GM19193 (cell line): ENCODE measurements around the gene DCANP1.

Experiments
- POLR2A ChIP-seq: IDR thresholded peaks from 4 replicates; pipeline ENCODE4 v1.6.1; 2011; ENCODE audit not compliant: insufficient read depth, insufficient read length; ENCODE audit errors: extremely low read depth

Gene DCANP1

DNA sequence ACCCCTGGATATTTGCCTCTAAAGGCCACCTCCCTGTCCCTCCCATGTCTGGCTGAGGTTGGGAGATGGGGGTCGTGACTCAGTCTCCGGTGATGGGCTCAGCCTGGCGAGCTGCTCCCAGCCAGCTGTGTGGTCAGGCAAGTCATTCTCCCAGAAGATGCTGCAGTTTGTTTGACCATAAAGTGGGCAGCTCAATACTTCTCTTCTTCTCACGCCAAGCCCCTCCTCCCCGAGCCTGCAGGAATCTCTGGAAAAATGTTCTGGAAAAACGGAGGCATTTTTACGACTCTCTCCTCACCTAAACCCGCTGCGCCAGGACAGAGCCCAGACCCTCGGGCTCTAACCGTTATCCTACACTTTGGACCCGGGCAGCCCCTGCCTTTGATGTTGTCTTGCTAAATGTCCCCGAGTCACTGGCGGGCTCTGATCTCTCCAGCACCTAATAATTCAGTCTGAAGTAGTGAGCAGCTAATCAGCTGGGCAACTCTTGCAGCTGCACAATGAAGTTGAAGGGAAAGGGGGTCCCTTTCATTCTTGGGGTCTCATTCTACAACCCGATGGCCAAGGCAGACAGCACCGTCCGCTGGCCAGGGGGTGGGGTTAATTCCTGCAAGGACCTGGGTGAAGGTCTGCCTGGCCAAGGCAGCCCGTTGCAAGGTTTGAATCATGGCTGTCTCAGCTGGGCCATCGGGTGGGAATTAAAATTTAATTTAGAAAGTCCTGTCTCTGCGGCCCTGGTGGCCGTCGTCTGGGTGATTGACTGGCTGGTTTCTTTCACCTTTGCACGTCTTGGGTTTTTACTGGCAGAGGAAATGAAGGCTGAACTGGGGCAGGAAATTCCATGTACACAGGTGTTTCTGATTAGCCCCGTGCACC lies 12.3 kb downstream of the DCANP1 start:
- no peak for TF ChIP-seq POLR2A

DNA sequence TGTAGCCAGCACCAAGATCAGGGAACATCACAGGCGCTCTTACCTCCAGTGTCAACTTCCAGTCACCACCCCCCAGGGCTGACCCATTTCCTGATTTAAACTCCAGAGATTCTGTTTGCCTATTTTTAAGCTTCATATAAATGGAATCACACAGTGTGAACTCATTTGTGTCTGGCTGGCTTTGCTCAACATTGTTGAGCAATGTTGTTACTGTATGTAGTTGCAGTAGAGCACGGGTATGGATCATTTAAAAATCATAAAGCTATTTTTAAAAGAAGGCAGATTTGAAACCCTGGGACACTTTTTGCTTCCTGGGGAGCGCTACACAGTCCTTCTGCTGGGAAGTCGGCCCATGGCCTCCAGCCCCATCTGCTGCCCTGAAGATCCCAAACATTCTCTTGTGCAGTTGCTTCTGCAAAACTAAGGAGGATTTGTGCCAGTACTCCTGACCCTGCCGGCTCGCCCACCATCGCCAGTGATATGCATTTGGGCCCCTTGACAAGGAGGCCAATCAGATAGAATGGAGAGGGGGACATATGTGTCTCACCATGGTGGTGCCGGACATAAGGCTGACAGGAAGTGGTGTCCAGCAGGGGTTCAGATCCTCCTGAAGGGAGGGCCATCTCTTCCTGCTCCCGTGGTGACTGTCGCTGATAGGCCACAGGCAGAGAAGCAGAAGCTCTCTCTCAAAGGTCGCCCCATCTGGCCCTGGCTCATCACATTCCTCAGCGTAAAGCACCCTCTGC lies 13.3 kb downstream of the DCANP1 start:
- TF ChIP-seq POLR2A = no peak

DNA sequence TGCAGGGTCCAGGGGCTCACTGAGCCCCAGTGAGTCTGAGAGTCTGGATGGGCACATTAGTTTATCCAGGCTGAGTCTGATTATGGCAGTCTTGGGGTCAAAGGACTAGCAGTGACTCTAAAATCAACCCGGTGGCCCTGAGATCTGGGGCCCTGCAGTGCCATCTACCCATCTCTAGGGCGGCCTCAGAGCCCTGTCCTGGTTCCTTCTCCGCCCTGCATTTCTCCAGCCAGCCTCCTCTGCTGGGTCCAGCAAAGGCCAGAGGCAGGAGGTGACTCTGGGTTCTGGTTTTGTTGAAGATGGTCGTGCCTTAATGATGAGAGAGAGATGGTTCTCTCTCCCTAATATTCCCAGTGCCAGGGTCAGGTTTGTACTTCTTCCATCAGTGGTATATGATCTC lies 15.0 kb downstream of the DCANP1 start:
- no peak for TF ChIP-seq POLR2A

DNA sequence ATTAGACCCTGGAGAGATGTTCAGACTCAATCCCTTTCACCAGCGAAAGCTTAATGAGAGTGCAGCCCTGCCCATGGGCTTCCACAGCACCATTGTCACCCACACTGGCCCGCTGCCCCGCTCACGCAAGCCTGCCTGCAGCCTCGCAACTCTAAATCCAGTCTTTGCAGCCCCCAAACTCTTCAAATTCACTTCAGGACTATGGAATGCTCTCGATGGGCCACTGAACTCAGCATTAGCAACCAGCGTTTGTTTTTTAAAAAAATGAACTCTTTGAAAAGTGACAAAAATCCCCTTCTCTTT lies 17.1 kb downstream of the DCANP1 start:
- no peak for TF ChIP-seq POLR2A

DNA sequence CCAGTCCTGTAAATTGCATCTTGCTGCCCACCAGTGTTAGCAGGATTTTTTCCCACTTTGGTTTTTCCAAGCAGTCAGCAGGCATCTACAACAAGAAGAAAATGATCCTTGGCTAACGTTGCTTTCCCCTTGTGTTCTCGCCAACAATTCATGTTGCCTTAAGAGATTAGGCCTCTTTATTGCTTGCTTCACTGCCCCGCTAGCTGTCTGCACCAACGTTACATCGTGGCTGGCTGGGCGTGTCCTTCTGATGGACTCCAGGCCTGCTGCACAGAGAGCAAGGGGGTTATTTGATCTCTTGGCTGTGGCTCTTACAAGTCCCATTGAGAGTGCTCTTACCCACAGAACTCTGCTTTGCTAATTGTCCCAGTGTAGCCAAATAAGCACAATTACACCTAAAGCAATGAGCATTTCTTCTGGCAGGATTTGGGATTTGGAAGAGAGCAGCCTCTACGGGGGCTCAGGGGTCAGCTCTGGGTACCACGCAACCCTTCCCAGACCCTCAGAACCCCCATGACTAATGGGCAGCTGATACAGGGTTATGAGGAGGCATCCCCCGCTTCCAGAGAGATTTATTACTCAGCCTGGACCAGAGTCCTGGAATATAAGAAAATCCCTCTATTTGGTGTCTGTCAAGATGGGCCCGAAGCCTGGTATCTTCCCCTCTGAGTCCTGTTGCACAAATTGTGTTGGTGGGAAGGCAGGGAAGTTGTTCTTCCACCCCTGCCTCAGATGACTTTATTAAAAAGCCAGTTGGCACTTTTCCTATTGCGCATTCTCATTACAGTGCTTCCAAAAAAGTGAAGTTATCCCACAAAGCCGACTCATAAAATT lies 17.6 kb downstream of the DCANP1 start:
- TF ChIP-seq POLR2A = no peak

DNA sequence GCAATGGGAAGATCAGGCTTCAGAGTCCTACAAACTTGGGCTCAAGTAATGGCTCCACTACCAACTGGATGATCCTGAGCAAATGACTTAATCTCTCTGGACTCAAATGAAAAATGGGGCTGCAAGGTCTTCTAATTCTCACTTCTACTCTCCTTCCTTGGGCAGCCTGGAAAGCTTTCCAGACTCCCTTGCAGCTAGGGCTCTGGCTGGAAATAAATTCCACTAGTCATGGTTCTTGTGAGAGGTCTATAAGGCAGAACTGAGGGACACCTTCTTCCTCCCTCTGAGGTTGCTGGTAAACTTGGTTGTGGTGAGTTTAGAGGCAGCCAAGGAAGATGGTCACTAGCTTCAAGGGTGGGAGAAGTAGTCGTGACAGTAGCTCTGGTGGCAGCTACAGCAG lies 18.6 kb downstream of the DCANP1 start:
- no peak for TF ChIP-seq POLR2A

DNA sequence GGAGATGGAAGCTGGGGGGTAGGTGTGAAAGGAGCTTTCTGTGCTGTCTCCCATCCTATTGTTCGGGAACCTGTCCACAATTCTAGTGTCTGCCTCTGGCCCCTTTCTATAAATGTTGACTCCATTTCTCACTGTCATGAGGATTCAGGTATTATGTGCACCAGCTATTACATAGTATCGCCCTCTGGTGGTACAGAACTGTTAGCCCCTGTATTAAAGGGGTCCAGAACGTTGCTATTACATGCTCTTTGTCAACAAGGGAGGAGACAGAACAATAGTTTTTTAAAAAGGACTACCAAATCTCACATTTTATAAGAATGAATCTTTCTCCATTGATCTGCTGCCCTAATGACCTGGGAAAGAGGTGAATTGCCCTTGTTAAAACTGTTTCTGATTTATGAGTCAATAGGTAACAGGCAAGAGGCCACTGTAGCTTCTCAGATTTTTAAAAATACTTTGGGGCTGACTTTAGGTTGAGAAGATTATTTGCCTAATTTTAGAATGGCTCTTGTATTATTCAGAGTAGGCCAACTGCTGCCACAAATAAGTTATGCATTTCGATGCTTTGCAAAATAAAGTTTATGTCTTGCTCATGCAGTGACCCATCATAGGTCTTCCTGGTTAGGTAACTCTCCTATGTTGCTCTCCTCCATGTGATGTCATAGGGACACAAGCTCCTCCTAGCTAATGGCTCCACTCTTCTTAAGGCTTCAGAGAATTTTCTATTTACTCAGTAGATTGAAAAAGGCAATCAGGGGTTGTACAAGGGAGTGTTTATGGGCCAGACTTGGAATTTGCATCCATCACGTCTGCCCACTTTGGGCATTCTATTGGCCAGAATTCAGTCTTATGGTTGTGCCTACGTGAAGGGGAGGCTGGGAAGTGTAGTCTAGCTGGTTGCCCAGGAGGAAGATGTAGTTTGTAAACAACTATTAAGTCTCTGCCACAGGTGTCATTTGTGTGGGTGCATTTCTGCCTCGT lies 20.8 kb downstream of the DCANP1 start:
- TF ChIP-seq POLR2A = no peak

DNA sequence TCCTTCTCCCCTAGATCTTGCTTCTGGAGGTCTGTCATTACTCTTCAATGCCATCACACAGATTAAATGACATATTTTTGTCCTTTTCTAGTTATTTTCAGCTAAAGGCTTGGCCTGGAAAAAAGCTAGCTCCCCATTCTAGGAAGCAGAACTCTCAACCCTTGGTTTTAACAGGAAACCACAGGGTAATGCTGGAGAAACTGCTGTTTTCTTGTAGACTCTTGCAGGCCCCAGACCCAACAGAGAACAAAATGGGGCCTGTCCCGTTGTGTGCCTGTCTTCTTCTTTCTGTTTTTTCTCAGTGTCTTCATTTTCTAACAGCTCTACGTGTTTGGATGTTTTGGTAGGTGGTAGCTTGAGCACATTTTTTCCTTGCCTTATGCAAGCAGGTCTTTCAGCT lies 21.5 kb downstream of the DCANP1 start:
- TF ChIP-seq POLR2A = no peak

DNA sequence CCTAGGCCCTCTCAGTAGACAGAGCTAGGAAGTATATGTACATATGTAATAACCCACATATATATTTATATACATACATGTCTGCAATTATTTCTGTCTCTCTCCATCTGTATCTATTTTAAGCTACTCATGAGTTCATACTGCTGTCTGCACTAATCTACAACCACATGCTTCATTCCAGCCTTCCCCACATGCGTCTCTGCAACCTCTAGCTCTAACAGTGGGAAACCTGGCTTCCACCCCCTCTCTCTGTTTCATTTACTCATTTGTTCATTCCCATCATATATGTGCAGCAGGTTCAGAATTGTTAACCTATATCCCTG lies 23.3 kb downstream of the DCANP1 start:
- TF ChIP-seq POLR2A = no peak

DNA sequence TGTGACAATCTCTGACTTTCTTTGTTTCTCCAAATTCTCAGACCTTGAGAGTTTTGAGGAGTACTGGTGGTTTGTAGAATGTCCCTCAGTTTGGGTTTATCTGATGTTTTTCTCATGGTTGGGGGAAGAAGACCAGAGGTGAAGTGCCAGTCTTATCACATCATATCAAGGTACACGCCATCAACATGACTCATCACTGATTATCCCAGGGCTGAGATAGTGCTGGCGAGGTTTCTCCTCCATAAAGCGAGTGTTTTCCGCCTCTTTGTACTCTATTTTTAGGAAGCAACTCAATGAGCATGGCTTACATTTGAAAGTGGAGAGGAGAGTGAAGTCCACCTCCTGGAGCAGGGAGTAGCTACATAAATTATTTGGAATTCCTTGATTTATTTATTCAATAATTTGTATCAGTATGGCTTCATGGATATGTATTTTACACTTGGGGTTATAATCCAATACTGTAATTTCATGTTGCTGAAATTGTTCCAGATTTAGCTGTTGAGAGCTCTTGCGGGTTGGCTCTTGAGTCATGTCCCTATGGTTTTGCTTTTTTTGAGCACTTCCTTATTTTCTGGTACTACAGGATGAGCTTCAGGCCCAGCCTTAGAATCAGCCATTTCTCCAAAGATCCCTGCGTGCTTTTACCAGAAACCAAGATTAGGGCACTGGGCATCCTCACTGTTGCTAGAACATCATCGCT lies 23.9 kb downstream of the DCANP1 start:
- TF ChIP-seq POLR2A = no peak

DNA sequence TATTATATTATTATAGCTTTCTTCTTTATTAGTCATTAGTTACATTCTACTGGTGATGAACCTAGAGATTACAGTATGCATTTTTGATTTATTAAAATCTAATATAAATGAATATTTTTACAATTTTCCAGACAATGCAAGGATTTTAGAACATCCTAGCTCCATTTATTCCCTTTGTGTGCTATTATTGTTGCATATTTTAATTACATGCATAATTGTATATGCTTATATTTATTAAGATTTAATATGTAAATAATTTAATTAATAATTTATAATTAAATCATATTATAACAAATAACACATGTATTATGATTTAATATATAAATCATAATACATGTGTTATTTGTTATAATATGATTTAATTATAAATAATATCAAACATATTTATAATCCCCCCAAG lies 24.7 kb downstream of the DCANP1 start:
- no peak for TF ChIP-seq POLR2A

DNA sequence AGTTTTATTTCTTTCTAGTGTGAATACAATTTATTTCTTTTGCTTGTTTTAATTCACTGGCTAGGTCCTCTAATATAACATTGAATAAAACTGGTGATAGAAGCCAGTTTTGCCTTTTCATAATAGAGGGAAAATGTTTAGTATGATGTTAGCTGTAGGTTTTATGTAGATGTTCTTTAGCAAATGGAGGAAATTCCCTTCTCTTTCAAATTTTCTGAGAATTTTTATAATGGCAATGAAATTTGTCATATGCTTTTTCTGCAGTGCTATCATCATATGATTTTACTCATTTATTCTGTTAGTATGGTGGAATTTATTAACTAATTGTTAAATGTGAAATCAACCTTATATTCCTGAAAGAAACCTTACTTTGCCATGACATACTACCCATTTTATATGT lies 30.1 kb downstream of the DCANP1 start:
- TF ChIP-seq POLR2A = no peak

DNA sequence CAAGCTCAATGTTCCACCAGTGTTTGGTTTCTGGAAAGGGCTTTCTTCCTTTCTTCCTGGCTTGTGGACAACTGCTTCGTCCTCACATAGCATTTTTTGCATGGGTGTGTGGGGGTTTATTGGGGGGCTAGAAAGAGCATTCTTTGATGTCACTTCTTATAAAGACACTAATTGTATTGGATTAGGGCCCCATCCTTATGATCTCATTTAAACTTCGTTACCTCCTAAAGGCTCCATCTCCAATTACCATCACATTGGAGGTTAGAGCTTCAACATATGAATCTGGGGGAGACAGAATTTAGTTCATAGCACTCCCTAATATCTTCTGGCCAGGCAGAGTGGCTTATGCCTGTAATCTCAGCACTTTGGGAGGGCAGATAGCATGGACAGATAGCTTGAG lies 42.1 kb downstream of the DCANP1 start:
- TF ChIP-seq POLR2A = no peak

DNA sequence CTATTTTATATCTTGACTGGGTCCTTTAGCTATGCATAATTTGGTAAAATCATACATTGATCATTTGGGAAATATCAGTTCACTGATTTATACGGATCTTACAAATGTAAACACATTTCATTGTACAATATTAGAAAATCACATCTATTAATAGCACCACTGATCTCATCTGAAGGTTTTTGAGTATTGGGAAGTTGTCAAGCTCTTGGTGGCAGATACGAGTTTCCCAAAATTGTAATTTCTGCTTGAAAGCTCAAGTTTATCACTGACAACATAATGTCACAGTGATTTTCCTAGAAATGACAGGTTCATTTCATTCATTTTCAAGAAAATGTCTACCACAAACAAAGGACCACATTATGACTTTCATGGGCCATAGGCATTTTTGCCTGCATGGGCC lies 45.1 kb downstream of the DCANP1 start:
- TF ChIP-seq POLR2A = no peak
